T-helper 22 cell (primary cell): ENCODE data around the gene PNPO.
"Not testable (repeated sequence)": the region's sequence is repeated elsewhere in the genome, so short reads cannot be mapped to it uniquely, and the experiment has no call there.

ENCODE experiments used
- DNase-seq: peaks from one replicate; pipeline ENCODE4 v3.0.0-alpha.2; 2020; ENCODE audit warnings: low read depth

The PNPO gene

DNA sequence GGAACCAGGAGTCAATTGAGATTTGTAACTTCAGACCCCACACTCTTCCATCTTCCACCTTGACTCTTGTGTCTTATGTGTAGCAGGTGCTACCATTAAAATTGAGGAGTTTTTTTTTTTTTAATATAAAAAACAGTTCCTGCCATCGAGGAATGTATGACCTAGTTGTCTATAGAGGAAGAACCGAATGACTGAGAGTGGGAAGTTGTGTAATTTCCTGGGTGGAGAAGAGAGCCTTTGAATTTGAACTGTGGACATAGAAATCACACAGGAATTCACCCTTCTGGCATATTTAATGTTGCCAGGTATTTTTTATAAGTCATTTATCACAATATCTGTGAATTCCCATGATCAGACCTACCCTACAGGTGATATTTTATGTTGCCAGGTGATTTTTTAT lies 23.4 kb upstream of the PNPO start:
- no peak for DNase-seq

DNA sequence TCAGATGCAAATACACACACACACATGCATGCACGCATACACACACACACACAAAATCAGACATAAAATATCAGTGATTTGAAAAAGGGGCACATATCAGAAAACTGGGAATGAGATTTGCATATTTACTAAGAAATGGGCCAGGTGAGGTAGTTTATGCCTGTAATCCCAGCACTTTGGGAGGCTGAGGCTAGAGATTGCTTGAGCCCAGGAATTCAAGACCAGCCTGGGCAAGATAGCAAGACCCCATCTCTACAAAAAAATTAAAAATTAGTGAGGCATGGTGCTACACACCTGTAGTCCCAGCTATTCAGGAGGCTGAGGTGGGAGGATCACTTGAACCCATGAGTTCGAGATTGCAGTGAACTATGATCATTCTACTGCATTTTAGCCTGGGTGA lies 22.4 kb upstream of the PNPO start:
- DNase-seq: no peak

GRCh38 chr17:47919889-47920288 lies 21.5 kb upstream of the PNPO start:
- not testable (repeated sequence) for DNase-seq

GRCh38 chr17:47924785-47925677 lies 16.3 kb upstream of the PNPO start:
- DNase-seq: no peak

DNA sequence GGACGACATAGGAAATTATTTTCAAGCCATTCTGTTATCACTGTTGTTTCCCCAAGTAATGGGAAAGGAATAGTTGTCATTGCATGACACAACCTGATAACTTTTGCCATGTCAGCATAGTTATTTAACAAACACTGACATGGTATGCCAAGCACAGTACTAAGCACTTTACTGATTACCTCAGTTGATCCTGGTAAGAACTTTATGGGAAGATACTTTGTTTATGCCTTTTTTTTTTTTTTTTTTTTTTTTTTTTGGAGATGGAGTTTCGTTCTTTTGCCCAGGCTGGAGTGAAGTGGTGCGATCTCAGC lies 15.7 kb upstream of the PNPO start:
- DNase-seq: no peak

- DNase-seq: no peak
These were observed 13.5 kb upstream of the PNPO start for GRCh38 chr17:47927821-47928400.

DNA sequence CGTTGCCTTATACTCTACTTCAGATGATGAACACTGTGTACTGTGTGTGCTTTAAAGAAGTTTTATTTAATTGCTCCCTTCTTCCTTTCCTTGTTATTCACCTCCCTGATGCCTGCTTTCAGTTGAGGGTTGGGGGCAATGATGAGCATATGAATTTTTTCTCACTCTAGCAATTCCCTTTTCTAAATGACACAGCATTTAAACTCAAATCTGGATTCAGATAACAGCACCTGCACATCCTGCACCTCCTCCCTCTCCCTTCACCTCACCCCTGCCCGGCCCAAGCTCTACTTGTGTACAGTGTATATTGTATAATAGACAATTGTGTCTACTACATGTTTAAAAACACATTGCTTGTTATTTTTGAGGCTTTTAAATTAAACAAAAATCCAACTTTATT lies 13.0 kb upstream of the PNPO start:
- DNase-seq: no peak

GRCh38 chr17:47929218-47930000 lies 12.0 kb upstream of the PNPO start:
- no peak for DNase-seq

GRCh38 chr17:47931848-47932247 lies 9.5 kb upstream of the PNPO start:
- DNase-seq: no peak

- DNase-seq: no peak
These were observed 6.5 kb upstream of the PNPO start for GRCh38 chr17:47934856-47935255.

GRCh38 chr17:47935468-47935867 lies 5.9 kb upstream of the PNPO start:
- not testable (repeated sequence) for DNase-seq

DNA sequence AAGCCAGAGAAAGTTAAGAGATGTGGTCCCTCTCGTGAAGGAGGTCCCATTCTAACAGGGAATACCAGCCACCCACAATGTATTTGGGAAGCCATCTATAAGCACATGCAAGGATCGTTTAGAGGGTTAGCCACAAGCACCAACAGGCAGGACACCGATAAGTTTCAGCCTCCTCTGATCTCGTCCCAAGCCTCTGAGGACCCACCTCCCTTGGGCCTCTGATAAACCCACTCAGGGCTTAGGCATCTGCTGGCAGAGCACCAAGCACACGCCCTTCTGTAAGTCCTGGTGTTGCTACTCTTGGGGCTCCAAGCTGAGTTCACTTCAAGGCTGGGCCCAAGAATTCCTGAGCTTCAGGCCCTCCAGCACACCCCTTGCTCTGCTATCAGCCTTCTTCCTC lies 5.4 kb upstream of the PNPO start:
- DNase-seq: no peak

GRCh38 chr17:47937941-47938340 lies 3.4 kb upstream of the PNPO start:
- no peak for DNase-seq

- DNase-seq: no peak
These were observed 732 bp downstream of the PNPO start for GRCh38 chr17:47942096-47942510.

- no peak for DNase-seq
These were observed 1.2 kb downstream of the PNPO start for GRCh38 chr17:47942568-47942967.

DNA sequence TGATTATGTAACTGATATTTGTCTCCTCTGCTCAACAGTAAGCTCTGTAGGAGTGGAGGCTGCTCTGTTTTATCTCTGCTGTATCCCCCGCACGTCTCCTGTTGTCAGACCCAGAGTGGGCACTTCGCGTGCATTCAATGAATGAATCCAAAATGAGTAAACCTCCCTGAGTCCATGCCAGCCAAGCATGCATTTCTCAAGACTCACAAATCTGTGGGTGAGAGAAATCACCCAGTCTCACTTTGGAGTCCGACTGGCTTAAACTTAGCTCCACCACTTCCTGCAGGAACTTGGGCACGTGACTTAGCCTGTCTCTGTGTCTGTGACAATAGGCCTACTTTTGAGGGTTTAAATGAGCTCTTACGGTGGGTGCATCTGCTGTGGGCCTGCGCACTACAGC lies 3.7 kb downstream of the PNPO start:
- DNase-seq: no peak

DNA sequence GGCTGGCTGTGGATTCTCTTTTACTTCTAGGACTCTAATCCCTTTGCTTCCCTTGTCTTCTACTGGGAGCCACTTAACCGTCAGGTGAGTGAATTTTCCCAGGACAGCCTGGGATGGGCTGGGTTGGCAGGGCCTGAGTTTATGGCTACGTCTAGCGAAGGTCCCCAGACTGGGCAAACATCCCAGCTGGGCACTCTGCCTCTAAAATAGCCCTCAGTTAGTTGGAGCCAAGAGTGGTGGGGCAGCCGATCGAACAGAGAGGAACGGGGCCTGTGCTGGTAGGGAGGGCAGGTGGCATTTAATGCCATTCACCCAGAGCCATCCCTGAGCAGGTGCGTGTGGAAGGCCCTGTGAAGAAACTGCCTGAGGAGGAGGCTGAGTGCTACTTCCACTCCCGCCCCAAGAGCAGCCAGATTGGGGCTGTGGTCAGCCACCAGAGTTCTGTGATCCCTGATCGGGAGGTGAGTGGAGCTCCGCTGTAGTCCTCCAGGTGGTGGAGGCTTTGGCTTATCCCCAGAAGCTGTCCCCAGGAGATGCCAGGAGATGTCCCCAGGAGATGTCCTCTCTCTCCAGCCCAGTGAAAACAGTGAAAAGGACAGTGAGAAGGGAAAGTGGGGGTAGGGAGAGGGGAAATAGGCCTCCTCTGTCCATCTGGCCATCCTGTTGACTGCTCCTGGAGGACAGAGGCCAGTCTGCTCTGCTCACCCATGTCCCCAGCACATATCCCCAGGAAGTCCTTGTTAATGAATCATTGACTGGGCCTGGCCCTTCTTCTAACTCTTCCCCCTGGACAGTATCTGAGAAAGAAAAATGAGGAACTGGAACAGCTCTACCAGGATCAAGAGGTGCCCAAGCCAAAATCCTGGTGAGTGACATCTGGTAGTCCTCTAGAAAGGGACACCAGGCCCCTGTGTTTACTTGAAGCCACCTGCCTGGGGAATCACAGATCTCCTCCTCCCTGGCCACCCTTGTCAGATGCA lies 4.4 kb downstream of the PNPO start:
- DNase-seq: no peak

- no peak for DNase-seq
These were observed 5.1 kb downstream of the PNPO start for GRCh38 chr17:47946516-47946915.

- peak; percentile 50 for DNase-seq
These were observed 5.6 kb downstream of the PNPO start for GRCh38 chr17:47946929-47947397.

- no peak for DNase-seq
These were observed 7.4 kb downstream of the PNPO start for GRCh38 chr17:47948706-47949196.

DNA sequence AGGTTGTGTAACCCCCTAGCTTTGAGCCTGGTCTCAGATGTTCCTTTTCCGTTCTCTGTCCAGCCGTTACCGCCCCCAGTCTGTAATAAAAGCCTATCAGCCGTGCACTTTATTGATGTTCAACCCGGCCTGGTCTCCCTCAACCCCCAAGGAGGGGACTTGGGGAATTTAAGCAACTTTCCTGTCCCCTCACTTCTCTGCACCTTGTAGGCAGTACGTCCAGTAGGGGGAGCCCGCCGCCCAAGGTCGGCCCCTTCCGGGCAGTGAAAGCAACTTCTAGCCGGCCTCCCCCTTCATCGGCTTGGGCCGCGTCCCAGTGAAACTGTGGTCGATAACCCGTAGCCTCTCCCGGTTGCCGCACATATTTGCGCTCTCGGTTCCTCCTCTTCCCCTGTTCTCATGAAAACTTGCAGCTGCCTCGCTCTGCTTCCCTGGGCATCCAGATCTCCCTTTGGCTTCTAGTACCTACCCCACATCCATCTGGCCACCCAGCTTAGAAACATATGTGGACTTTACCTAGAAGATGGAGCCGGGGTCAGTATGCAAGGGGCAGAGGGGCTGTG lies 7.9 kb downstream of the PNPO start:
- DNase-seq: peak; percentile 47
